Measurements from ENCODE around the gene GFRA1.

- TF ChIP-seq CTCF (conservative IDR thresholded peaks at IDR 0.05 in 1 of 2, IDR thresholded peaks at IDR 0.05 in 1 of 2; ENCODE audit: low read depth in 1 of 2, low read length in 2 of 2), result no peak
- TF ChIP-seq EZH2 (IDR thresholded peaks at IDR 0.05; ENCODE audit: low read length, missing control alignments), result no peak
Observed at GRCh38 chr10:116044801-116045248, 228.2 kb downstream of the GFRA1 start.
